SW 1271 (cell line): ENCODE data around the gene PIGU.

Experiments used
- DNase-seq, 2 experiments: peaks; one replicate each; lab custom pipeline; 2025; lab: John Stamatoyannopoulos, UW

The PIGU gene

GRCh38 chr20:34512266-34512954 lies 164.5 kb downstream of the PIGU start:
- no peak for DNase-seq

- DNase-seq: no peak
These were observed 165.0 kb downstream of the PIGU start for GRCh38 chr20:34511891-34512265.

GRCh38 chr20:34510575-34510974 lies 166.3 kb downstream of the PIGU start:
- no peak for DNase-seq
